Endothelial cell of umbilical vein (primary cell): ENCODE measurements around the gene ARPC5.

Source experiments
- EZH2 ChIP-seq: IDR thresholded peaks from 2 replicates; pipeline ENCODE4 v1.6.1; 2012; ENCODE audit warnings: borderline replicate concordance, low read depth, mild to moderate bottlenecking, moderate library complexity, low read length, inconsistent platforms; ENCODE audit not compliant: severe bottlenecking
- FOS ChIP-seq: IDR thresholded peaks from 2 replicates; pipeline ENCODE4 v1.6.1; 2011; ENCODE audit warnings: mild to moderate bottlenecking, low read length, moderate library complexity, borderline replicate concordance; ENCODE audit not compliant: insufficient read depth
- MAX ChIP-seq: IDR thresholded peaks from 2 replicates; pipeline ENCODE4 v1.6.1; 2011; ENCODE audit not compliant: insufficient read depth, insufficient read length
- POLR2A ChIP-seq: IDR thresholded peaks from 2 replicates; pipeline ENCODE4 v1.6.1; 2012; ENCODE audit warnings: low read depth, mild to moderate bottlenecking, control low read depth, low read length
- POLR2AphosphoS5 ChIP-seq: IDR thresholded peaks from 2 replicates; pipeline ENCODE4 v1.6.1; 2012; ENCODE audit warnings: low read depth, mild to moderate bottlenecking, control low read depth, low read length, moderate library complexity; ENCODE audit not compliant: insufficient read depth
- TF ChIP-seq, protein P1 (sequence below), 2 donors: IDR thresholded peaks; 1 replicate in 1 of 2; 2 replicates in 1 of 2; pipeline ENCODE4 v1.5.1; 2011; ENCODE audit warnings: low read length in 2 of 2, mild to moderate bottlenecking in 2 of 2, moderate library complexity in 2 of 2, control low read depth in 1 of 2, inconsistent platforms in 1 of 2, low read depth in 1 of 2; ENCODE audit not compliant: insufficient read depth in 1 of 2; ENCODE audit errors: extremely low read depth in 1 of 2

GRCh38 chr1:183595537-183595936 is 40.0 kb downstream of the ARPC5 start:
- TF ChIP-seq, protein P1, sequence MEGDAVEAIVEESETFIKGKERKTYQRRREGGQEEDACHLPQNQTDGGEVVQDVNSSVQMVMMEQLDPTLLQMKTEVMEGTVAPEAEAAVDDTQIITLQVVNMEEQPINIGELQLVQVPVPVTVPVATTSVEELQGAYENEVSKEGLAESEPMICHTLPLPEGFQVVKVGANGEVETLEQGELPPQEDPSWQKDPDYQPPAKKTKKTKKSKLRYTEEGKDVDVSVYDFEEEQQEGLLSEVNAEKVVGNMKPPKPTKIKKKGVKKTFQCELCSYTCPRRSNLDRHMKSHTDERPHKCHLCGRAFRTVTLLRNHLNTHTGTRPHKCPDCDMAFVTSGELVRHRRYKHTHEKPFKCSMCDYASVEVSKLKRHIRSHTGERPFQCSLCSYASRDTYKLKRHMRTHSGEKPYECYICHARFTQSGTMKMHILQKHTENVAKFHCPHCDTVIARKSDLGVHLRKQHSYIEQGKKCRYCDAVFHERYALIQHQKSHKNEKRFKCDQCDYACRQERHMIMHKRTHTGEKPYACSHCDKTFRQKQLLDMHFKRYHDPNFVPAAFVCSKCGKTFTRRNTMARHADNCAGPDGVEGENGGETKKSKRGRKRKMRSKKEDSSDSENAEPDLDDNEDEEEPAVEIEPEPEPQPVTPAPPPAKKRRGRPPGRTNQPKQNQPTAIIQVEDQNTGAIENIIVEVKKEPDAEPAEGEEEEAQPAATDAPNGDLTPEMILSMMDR (IDR thresholded peaks at IDR 0.05; ENCODE audit: extremely low read depth in 1 of 2, insufficient read depth in 1 of 2, low read depth in 1 of 2, low read length in 2 of 2): no peak
- TF ChIP-seq POLR2AphosphoS5 (no peak), POLR2A (no peak), MAX (no peak), EZH2 (no peak), FOS (no peak)
